Activated T-cell treated with anti-CD3 and anti-CD28 coated beads for 4 hours (primary cell): ENCODE measurements around the gene NFASC.

Experiments used
- DNase-seq: peaks from one replicate; pipeline ENCODE4 v3.0.0-alpha.2; 2020

Gene NFASC

DNA sequence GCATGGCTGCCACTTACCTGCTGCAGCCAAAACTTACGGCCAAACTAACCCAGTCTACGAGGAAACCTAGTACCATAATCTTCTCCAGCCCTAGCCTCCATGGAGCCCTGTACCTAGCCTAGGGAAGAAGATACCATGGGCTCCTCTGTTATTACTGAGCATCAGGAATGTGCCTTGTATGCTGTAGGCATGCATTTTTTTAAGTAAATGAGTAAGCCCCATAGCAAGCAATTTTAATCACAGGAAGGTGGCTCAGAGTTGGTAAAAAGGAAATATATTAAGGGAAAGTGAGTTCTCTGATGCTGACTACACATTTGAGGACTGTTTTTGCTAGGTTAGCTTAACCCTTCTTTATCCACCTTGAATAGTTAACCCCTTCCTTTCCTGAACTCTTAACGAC is 21.2 kb downstream of the NFASC start:
- DNase-seq: no peak

GRCh38 chr1:204894031-204894430 is 23.4 kb downstream of the NFASC start:
- DNase-seq: no peak

DNA sequence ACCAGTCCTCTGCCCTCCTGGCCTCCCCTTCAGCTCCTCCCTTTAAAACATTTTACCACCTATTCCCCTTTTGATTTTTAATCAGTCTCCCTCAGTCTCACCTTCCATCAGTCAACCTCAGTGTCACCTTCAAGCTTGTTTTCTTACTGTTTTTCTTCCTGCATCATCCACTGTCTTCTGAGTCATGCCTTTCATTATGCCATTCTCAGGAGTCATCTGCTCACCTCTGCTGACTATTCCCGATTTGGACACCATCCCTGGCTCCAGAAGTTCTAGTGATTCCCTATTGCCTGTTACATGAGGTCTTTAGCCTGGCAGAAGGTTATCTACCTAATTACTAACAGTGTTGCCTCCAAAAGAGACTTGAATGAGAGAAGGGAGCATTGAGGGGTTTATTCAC is 23.9 kb downstream of the NFASC start:
- no peak for DNase-seq

DNA sequence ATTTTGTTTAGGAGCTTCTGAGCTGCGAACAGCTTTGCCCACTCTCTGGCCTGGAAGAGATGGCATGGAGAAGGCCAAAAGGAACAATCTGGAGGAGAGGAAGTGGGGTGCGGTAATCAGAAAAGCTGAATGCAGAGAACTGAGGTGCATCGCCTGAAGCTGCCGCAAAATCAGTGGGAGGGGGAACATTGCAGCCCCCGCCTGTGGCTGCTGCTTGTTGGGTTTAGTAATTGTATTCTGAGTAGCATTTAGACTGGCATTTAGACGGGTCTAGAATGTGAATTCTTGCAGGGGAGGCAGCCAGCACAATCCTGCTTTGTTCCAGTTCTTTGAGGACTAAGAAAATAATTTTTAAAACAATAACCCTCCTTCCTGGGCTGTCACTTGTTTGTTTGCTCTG is 25.4 kb downstream of the NFASC start:
- DNase-seq: no peak

GRCh38 chr1:204896787-204897469 is 26.3 kb downstream of the NFASC start:
- DNase-seq: no peak

GRCh38 chr1:204900721-204901120 is 30.1 kb downstream of the NFASC start:
- DNase-seq: no peak

GRCh38 chr1:204902671-204903070 is 32.0 kb downstream of the NFASC start:
- DNase-seq: no peak

DNA sequence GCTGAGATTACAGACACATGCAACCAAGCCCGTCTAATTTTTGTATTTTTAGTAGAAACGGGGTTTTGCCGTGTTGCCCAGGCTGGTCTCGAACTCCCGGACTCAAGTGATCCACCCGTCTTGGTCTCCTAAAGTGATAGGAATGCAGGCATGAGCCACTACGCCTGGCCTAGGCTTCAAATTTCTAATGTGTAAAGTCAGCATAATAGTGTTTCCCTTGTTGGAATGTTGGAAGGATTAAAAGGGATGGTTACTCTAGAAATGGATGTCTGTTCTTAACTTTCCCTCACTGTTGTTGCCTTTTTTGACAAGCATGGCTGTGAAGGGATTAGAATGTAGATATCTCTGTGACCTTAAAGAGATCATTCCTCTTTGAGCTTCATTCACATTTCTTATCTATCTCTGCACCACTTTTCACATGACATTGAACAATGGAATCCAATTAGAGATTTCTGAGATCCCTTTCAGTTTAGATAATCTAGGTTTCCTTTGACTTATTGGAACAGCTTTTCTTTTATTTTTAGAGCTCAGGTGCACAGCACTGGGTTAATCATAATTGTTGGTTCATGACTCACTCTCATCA is 33.7 kb downstream of the NFASC start:
- no peak for DNase-seq

DNA sequence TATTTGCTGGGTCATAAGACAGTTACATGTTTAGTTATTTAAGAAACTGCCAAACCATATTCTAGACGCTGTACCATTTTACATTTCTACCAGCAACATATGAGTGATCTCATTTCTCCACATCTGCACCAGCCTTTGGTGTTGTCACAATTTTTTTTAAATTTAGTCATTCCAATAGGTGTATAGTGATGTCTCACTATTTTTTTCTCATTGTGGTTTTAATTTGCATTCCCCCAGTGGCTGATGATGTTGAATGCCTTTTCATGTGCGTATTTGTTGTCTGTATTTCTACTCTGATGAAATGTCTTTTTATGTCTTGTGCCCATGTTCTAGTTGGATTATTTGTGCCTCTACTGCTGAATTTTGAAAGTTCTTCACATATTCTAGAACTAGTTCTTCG is 38.4 kb downstream of the NFASC start:
- no peak for DNase-seq

- no peak for DNase-seq
Measured at GRCh38 chr1:204915861-204916495, 45.3 kb downstream of the NFASC start.

GRCh38 chr1:204917802-204918201 is 47.1 kb downstream of the NFASC start:
- no peak for DNase-seq

DNA sequence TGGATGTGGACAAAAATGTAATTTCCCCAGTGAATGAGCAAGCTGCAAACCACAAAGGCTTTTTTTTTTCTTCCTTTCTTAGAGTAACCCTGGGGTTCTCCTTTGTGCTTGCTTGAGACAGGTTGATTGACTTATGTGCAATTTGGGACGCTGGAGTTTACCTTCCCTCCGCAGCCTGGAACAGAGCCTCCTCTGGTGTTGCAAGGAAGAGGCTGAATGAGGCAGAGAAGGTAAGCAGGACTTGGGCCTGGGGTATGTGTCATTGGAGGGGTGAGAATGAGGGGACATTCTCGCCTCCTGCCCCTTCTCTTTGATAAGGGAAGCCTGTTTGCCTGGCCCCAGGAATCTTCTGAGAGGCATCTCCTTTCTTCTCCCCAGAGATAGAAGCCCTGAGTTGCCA is 49.8 kb downstream of the NFASC start:
- DNase-seq: no peak

GRCh38 chr1:204920967-204921366 is 50.3 kb downstream of the NFASC start:
- no peak for DNase-seq

- no peak for DNase-seq
Measured at GRCh38 chr1:204921855-204922516, 51.3 kb downstream of the NFASC start.

- no peak for DNase-seq
Measured at GRCh38 chr1:204923201-204923600, 52.5 kb downstream of the NFASC start.

DNA sequence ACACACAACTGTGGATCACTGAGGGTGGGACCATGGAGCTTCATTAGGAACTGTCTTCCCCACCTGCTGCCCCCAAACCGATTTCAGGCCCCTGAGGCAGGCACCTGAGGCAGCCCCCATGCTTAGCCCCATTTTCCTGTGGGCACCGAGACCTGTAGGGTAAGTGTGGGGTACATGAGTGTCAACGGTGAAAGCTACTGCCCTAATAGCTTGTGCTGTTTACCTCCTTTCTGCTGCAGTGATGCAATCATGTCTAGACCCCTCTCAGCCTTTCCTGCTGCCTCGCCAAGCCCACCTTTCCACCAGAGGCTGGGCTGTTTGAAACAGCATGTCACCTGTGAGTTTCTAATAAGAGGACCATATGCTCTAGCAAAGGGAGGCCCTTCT is 53.0 kb downstream of the NFASC start:
- DNase-seq: no peak

- no peak for DNase-seq
Measured at GRCh38 chr1:204924013-204924759, 53.5 kb downstream of the NFASC start.

GRCh38 chr1:204925701-204926100 is 55.0 kb downstream of the NFASC start:
- DNase-seq: no peak

GRCh38 chr1:204927673-204928641 is 57.3 kb downstream of the NFASC start:
- no peak for DNase-seq

- DNase-seq: no peak
Measured at GRCh38 chr1:204928671-204929486, 58.2 kb downstream of the NFASC start.

DNA sequence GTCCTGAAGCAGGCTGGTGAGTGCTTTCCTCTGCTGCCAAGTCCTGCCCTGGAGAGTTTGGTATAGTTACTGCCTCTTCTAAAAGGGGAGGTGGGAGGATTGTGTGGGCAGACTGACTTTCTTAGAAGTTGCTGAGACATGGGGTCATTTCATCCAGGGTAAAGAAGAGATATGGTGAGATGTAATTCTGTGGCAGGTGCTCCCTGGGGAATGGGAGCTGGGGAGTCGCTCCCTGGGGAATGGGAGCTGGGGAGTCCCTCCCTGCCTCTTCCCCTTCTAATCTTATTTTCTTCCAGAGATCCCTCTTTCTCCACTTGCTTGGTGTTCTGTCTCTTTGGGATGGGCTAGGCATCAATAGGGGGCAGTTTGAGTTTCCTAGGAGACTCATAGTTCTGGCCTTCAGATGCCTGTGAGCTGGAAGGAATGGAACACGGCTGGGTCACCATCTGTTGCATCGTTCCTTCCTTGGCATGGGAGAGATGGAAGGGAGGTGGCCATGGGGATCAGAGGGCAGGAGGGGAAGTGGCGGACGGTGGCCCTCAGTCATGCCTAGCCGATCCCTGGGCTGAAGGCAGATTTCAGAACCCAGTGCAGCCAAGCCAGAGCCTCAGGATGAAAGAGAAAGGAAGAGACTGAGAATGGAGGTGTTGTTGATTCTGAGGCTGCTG is 59.0 kb downstream of the NFASC start:
- no peak for DNase-seq
